HepG2 (cell line): ENCODE results near the gene ERMARD. TPM values are rescaled to one million over a fixed set of nuclear protein-coding genes. Genes with fewer than 3 reads are reported as not detected.

Experiments
- ATAC-seq: fragments of 200-7000 bp; cut with Tn5 transposase; 3 replicates; pipeline ENCODE4 v1.9.1; 2020; ENCODE audit warnings: mild to moderate bottlenecking, moderate library complexity
- BruUV-seq: library from RNA; stranded (reverse); fragments of 400-500 nt; replicated peaks from 2 replicates; lab custom pipeline; 2021; lab: Mats Ljungman, UMichigan
- CTCF ChIA-PET: fragments of 300-600 bp; formaldehyde crosslinking; extraction: SDS; loops from one replicate; lab custom pipeline; 2021; ENCODE audit warnings: low total read pairs, inconsistent platforms, low intra/inter-chr PET ratio; lab: Yijun Ruan, JAX
- POLR2A ChIA-PET: fragments of 350-600 bp; sonication (Branson Sonifier 250); formaldehyde crosslinking; loops from one replicate; lab custom pipeline; 2020; ENCODE audit warnings: antibody characterized with exemption, inconsistent platforms; lab: Yijun Ruan, JAX
- DNase-seq: peaks from one replicate; pipeline ENCODE4 v3.0.0-alpha.2; 2015; ENCODE audit warnings: low spot score
- FAIRE-seq: peaks from 3 replicates; lab custom pipeline; 2011; peaks lifted over from hg19 to GRCh38; lab: Jason Lieb, UNC
- H2AFZ ChIP-seq: one replicate; pipeline ENCODE4 v1.6.1; 2011; ENCODE audit warnings: low read length, inconsistent platforms
- H3K27ac ChIP-seq: fragments of 300-600 bp; 3 replicates; pipeline ENCODE4 v1.8.0; 2011; ENCODE audit warnings: mixed run types, mild to moderate bottlenecking, mixed read lengths, low read length, inconsistent platforms; ENCODE audit not compliant: insufficient read depth; ENCODE audit errors: extremely low read length
- H3K27me3 ChIP-seq, 2 experiments: fragments of 200-600 bp in 1 of 2; 2 replicates in 1 of 2; 3 replicates in 1 of 2; pipeline versions ENCODE4 v1.6.0 to v1.8.0; 2011; ENCODE audit warnings: low read length in 2 of 2, mild to moderate bottlenecking in 2 of 2, moderate library complexity in 2 of 2, inconsistent platforms in 1 of 2; ENCODE audit not compliant: insufficient read depth in 2 of 2, control insufficient read depth in 1 of 2
- H3K36me3 ChIP-seq, 2 experiments: fragments of 200-600 bp in 1 of 2; replicated peaks in 1 of 2; 2 replicates in 1 of 2; 3 replicates in 1 of 2; pipeline versions ENCODE4 v1.5.1 to v1.8.0; 2011; ENCODE audit warnings: low read length in 2 of 2, inconsistent platforms in 1 of 2; ENCODE audit not compliant: insufficient read depth in 2 of 2, control insufficient read depth in 1 of 2
- H3K4me1 ChIP-seq: 2 replicates; pipeline ENCODE4 v1.5.1; 2012; ENCODE audit warnings: low read length, inconsistent platforms; ENCODE audit not compliant: insufficient read depth
- H3K4me2 ChIP-seq: 2 replicates; pipeline ENCODE4 v1.6.0; 2011; ENCODE audit warnings: low read depth, low read length, inconsistent platforms
- H3K4me3 ChIP-seq, 3 experiments: fragments of 200-600 bp in 1 of 3; sonication (generic), shearing (Covaris generic) in 1 of 3; replicated peaks in 1 of 3; 2 replicates each; pipeline ENCODE4 v1.5.1; 2011 to 2016; ENCODE audit warnings: low read length in 3 of 3, inconsistent platforms in 2 of 3, low read depth in 2 of 3, mild to moderate bottlenecking in 2 of 3, control low read depth in 1 of 3, mixed read lengths in 1 of 3; ENCODE audit not compliant: insufficient read depth in 1 of 3
- H3K79me2 ChIP-seq: one replicate; pipeline ENCODE4 v1.6.1; 2011; ENCODE audit warnings: low read length, inconsistent platforms; ENCODE audit not compliant: insufficient read depth
- H3K9ac ChIP-seq: 2 replicates; pipeline ENCODE4 v1.6.0; 2011; ENCODE audit warnings: mild to moderate bottlenecking, low read depth, low read length, inconsistent platforms; ENCODE audit not compliant: insufficient read depth
- H3K9me3 ChIP-seq: 2 replicates; pipeline ENCODE4 v1.5.1; 2012; ENCODE audit warnings: mild to moderate bottlenecking, low read length
- H4K20me1 ChIP-seq: 2 replicates; pipeline ENCODE4 v1.6.0; 2011; ENCODE audit warnings: inconsistent platforms, mild to moderate bottlenecking, low read length, moderate library complexity; ENCODE audit not compliant: insufficient read depth
- AGO2 ChIP-seq: fragments of 200-400 bp; formaldehyde crosslinking; optimal IDR thresholded peaks from 2 replicates; pipeline ENCODE3; 2017; ENCODE audit warnings: mild to moderate bottlenecking, low read depth, low read length, moderate library complexity
- BRD4 ChIP-seq: sonication (generic); formaldehyde crosslinking; IDR thresholded peaks from 2 replicates; pipeline ENCODE4 v1.4.0; 2020; ENCODE audit warnings: missing genetic modification reagents
- CEBPB ChIP-seq: IDR thresholded peaks from 2 replicates; pipeline ENCODE4 v1.6.1; 2011; ENCODE audit warnings: low read depth, low read length, improper control_type of control experiment, borderline replicate concordance
- HDAC1 ChIP-seq: sonication (generic); formaldehyde crosslinking; IDR thresholded peaks from 2 replicates; pipeline ENCODE4 v1.5.1; 2020; ENCODE audit warnings: mild to moderate bottlenecking, missing genetic modification reagents
- HNRNPL ChIP-seq: fragments of 200-400 bp; formaldehyde crosslinking; IDR thresholded peaks from 2 replicates; pipeline ENCODE4 v1.6.1; 2017; ENCODE audit warnings: mild to moderate bottlenecking, low read depth, low read length
- NFE2 ChIP-seq: sonication (generic); formaldehyde crosslinking; IDR thresholded peaks from 2 replicates; pipeline ENCODE4 v1.4.0; 2020; ENCODE audit warnings: missing genetic modification reagents
- NR2C2 ChIP-seq: sonication (generic); formaldehyde crosslinking; IDR thresholded peaks from 2 replicates; pipeline ENCODE4 v1.4.0; 2020; ENCODE audit warnings: missing genetic modification reagents, mild to moderate bottlenecking, moderate library complexity, borderline replicate concordance
- SP2 ChIP-seq: sonication (generic); formaldehyde crosslinking; IDR thresholded peaks from 2 replicates; pipeline ENCODE4 v1.5.1; 2020; ENCODE audit warnings: mild to moderate bottlenecking, missing genetic modification reagents
- THAP7 ChIP-seq: sonication (generic); formaldehyde crosslinking; IDR thresholded peaks from 2 replicates; pipeline ENCODE4 v1.8.1; 2023; ENCODE audit warnings: mild to moderate bottlenecking, missing genetic modification reagents
- ZKSCAN8 ChIP-seq: IDR thresholded peaks from 2 replicates; pipeline ENCODE4 v1.6.1; 2016; ENCODE audit warnings: borderline replicate concordance, missing genetic modification reagents, missing compliant biosample characterization
- ZNF552 ChIP-seq: sonication (generic); formaldehyde crosslinking; IDR thresholded peaks from 2 replicates; pipeline ENCODE4 v1.9.0; 2022; ENCODE audit warnings: missing genetic modification reagents, mild to moderate bottlenecking, borderline replicate concordance
- WGBS: methylation state at CpG from one replicate; pipeline ENCODE4 v1.1.6; 2017; ENCODE audit warnings: low lambda C conversion rate; 5-methylcytosine and 5-hydroxymethylcytosine counted together
- in situ Hi-C: cut with HindIII; loops from 2 replicates; pipeline ENCODE4 v1.10.0; 2017; ENCODE audit warnings: low pct_unique_long_range_greater_than_20kb; ENCODE audit not compliant: extremely low pct_ligation_motif_present
- intact Hi-C: fragments of 100-400 bp; cut with micrococcal nuclease; formaldehyde crosslinking; loops from one replicate; pipeline ENCODE4 v1.10.0; 2022; ENCODE audit not compliant: unreplicated experiment
- polyA plus RNA-seq, 8 experiments: library from polyadenylated mRNA; depleted of rRNA in 3 of 8; stranded (reverse) in 7 of 8; unstranded in 1 of 8; fragments of >200 nt; fragmentation: Illumina TruSeq in 4 of 8; extraction: Trizol in 4 of 8; gene quantifications; 2 replicates each; pipeline versions ENCODE4 v1.2.1 to v1.2.3, GENCODE V29; 2011 to 2016; ENCODE audit warnings: low read depth in 4 of 8, missing spikeins in 1 of 8, mixed read lengths in 1 of 8; ENCODE audit not compliant: insufficient read depth in 1 of 8
- total RNA-seq, 5 experiments: library from RNA; depleted of rRNA; stranded (reverse); fragments of >200 nt; fragmentation: Illumina TruSeq; extraction: Trizol; gene quantifications; 2 replicates each; pipeline ENCODE4 v1.2.3, GENCODE V29; 2016; ENCODE audit warnings: low read depth in 1 of 5

Gene ERMARD
- total and polyA plus RNA-seq, 2 of the 13 experiments (the other 11 are each of a cell fraction or from before 2014, with no cell fraction given) = 8.8 to 10.7 TPM

DNA sequence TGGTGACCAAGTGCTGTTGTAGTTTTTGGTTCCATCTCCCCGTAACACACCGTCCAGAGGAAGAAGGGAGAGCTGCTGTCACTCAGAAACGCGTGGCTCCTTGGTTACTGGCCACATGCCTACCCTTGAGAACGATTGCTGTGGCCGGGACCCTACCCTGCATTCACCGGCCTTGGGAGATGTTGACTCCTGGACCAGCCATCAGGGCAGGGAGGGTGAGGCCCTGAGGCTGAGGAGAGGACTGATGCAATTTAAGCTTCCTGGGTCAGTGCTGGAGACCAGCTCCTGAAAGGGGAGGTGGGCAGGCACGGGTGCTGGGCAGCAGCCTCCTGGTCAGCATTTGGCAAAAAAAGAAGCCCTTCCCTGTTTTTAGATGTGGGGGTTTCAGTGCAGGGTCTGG, 31.5 kb downstream of the ERMARD start:
- H3K27ac ChIP-seq = no peak overlapping the region
- POLR2A ChIA-PET = no interaction called here
- in situ Hi-C loops = no loop called here

GRCh38 chr6:169783401-169783800, 32.0 kb downstream of the ERMARD start:
- no peak overlapping the region for H3K9ac ChIP-seq
- ChIA-PET POLR2A (no interaction called here), CTCF (no interaction called here)
- H3K4me2 ChIP-seq = no peak overlapping the region
- H3K4me3 ChIP-seq = no peak overlapping the region
- H2AFZ ChIP-seq = no peak overlapping the region
- DNase-seq = no peak
- peaks cover 22% of the 10 kb centered on the region for H3K4me1 ChIP-seq
- no peak for ATAC-seq
- no peak overlapping the region for H3K27ac ChIP-seq
- no peak for FAIRE-seq
- intact Hi-C loops (no loop called here), in situ Hi-C loops (no loop called here)
- no TSS peak for BruUV-seq
- TF ChIP-seq SP2 (CRISPR knock-in tag) (no peak), AGO2 (peak; percentile 43), CEBPB (peak; percentile 41; the same call in 1 of the 2 replicates), NR2C2 (CRISPR knock-in tag) (no peak), ZNF552 (CRISPR knock-in tag) (no peak), BRD4 (CRISPR knock-in tag) (no peak)
- TF ChIP-seq, all 625 proteins: peak for 2
- H3K27me3 ChIP-seq = no peaks in the 10 kb centered on the region
- no peaks in the 10 kb centered on the region for H3K36me3 ChIP-seq
- no peaks in the 10 kb centered on the region for H3K79me2 ChIP-seq
- H4K20me1 ChIP-seq = no peaks in the 10 kb centered on the region
- no peaks in the 10 kb centered on the region for H3K9me3 ChIP-seq
- WGBS = 88% methylated on average over 8 of the region's 9 CpGs

More for the DNA sequence above, 31.5 kb downstream of the ERMARD start:
- Histone ChIP-seq H4K20me1 (no peaks in the 10 kb centered on the region), H3K27me3 (no peaks in the 10 kb centered on the region), H3K4me2 (no peak overlapping the region), H3K4me3 (no peak overlapping the region), H3K79me2 (no peaks in the 10 kb centered on the region), H3K4me1 (peaks cover 20% of the 10 kb centered on the region), H2AFZ (no peak overlapping the region), H3K9me3 (no peaks in the 10 kb centered on the region), H3K36me3 (no peaks in the 10 kb centered on the region), H3K9ac (no peak overlapping the region)
- FAIRE-seq (no peak), ATAC-seq (no peak), DNase-seq (no peak)
- no TSS peak for BruUV-seq
- intact Hi-C loops = no loop called here
- TF ChIP-seq HNRNPL = no peak
- TF ChIP-seq HDAC1 (CRISPR knock-in tag) = no peak
- no peak for TF ChIP-seq THAP7 (CRISPR knock-in tag)
- no peak for TF ChIP-seq NFE2 (CRISPR knock-in tag)
- TF ChIP-seq ZKSCAN8 (CRISPR knock-in tag) = no peak
- CTCF ChIA-PET = no interaction called here
- WGBS = 96% methylated on average over 8 of the region's 8 CpGs
